Liver (tissue), 9 donors: ENCODE measurements around the gene MMP28. TPM values are rescaled to one million over a fixed set of nuclear protein-coding genes. Genes with fewer than 3 reads are reported as not detected.

Experiments used
- DNase-seq: peaks from one replicate; pipeline ENCODE4 v3.0.0-alpha.2; 2017; ENCODE audit warnings: low spot score
- H3K27ac ChIP-seq, 2 donors: one replicate each; pipeline ENCODE4 v1.7.0; 2013; ENCODE audit warnings: inconsistent platforms in 2 of 2, low read length in 2 of 2, control low read depth in 1 of 2, low read depth in 1 of 2, mild to moderate bottlenecking in 1 of 2
- H3K27me3 ChIP-seq, 4 donors: one replicate each; pipeline versions ENCODE4 v1.6.1 to v1.7.0; 2013; ENCODE audit warnings: low read length in 3 of 4, inconsistent platforms in 1 of 4, mild to moderate bottlenecking in 1 of 4, moderate library complexity in 1 of 4; ENCODE audit not compliant: control insufficient read depth in 4 of 4, insufficient read depth in 4 of 4
- H3K36me3 ChIP-seq, 4 donors: one replicate each; pipeline versions ENCODE4 v1.6.1 to v1.7.0; 2013; ENCODE audit warnings: low read length in 3 of 4, mild to moderate bottlenecking in 3 of 4, low read depth in 1 of 4, moderate library complexity in 1 of 4; ENCODE audit not compliant: control insufficient read depth in 4 of 4, insufficient read depth in 3 of 4
- H3K4me1 ChIP-seq, 4 donors: one replicate each; pipeline versions ENCODE4 v1.6.1 to v1.7.0; 2013; ENCODE audit warnings: low read length in 3 of 4, mild to moderate bottlenecking in 3 of 4, moderate library complexity in 1 of 4; ENCODE audit not compliant: control insufficient read depth in 4 of 4, insufficient read depth in 4 of 4
- H3K4me3 ChIP-seq, 3 donors: one replicate each; pipeline versions ENCODE4 v1.6.1 to v1.7.0; 2013; ENCODE audit warnings: low read length in 3 of 3, control low read depth in 1 of 3, low read depth in 1 of 3, mild to moderate bottlenecking in 1 of 3
- H3K9ac ChIP-seq, 2 donors: one replicate each; pipeline ENCODE4 v1.7.0; 2013; ENCODE audit warnings: low read length in 2 of 2, mild to moderate bottlenecking in 2 of 2, moderate library complexity in 2 of 2, control low read depth in 1 of 2, low read depth in 1 of 2
- H3K9me3 ChIP-seq, 4 donors: one replicate each; pipeline versions ENCODE4 v1.6.1 to v1.7.0; 2013; ENCODE audit warnings: low read length in 3 of 4; ENCODE audit not compliant: control insufficient read depth in 4 of 4
- EGR1 ChIP-seq, 2 donors: IDR thresholded peaks; 2 replicates each; pipeline ENCODE4 v1.6.1; 2016 to 2018; ENCODE audit warnings: antibody characterized with exemption in 2 of 2, low read depth in 2 of 2
- FOXA1 ChIP-seq: IDR thresholded peaks from 2 replicates; pipeline ENCODE4 v1.6.1; 2016; ENCODE audit warnings: antibody characterized with exemption
- FOXA2 ChIP-seq: IDR thresholded peaks from 2 replicates; pipeline ENCODE4 v1.6.1; 2016; ENCODE audit warnings: antibody characterized with exemption
- GABPA ChIP-seq, 2 donors: IDR thresholded peaks in 1 of 2; conservative IDR thresholded peaks in 1 of 2; 2 replicates each; pipeline ENCODE4 v1.6.1; 2016; ENCODE audit warnings: antibody characterized with exemption in 2 of 2, mild to moderate bottlenecking in 1 of 2, moderate library complexity in 1 of 2
- HNF4A ChIP-seq, 2 donors: conservative IDR thresholded peaks; 2 replicates each; pipeline ENCODE4 v1.6.1; 2016; ENCODE audit warnings: antibody characterized with exemption in 2 of 2, mild to moderate bottlenecking in 2 of 2
- HNF4G ChIP-seq: IDR thresholded peaks from 2 replicates; pipeline ENCODE4 v1.6.1; 2016; ENCODE audit warnings: antibody characterized with exemption
- MAX ChIP-seq: IDR thresholded peaks from 2 replicates; pipeline ENCODE4 v1.6.1; 2016; ENCODE audit warnings: antibody characterized with exemption
- NR2F2 ChIP-seq: IDR thresholded peaks from 2 replicates; pipeline ENCODE4 v1.6.1; 2016; ENCODE audit warnings: antibody characterized with exemption
- RAD21 ChIP-seq, 2 donors: IDR thresholded peaks; 2 replicates each; pipeline ENCODE4 v1.6.1; 2016; ENCODE audit warnings: antibody characterized with exemption in 2 of 2, mild to moderate bottlenecking in 2 of 2
- REST ChIP-seq: IDR thresholded peaks from 2 replicates; pipeline ENCODE4 v1.6.1; 2016; ENCODE audit warnings: antibody characterized with exemption, mild to moderate bottlenecking
- RXRA ChIP-seq, 2 donors: IDR thresholded peaks; 2 replicates each; pipeline ENCODE4 v1.6.1; 2017 to 2018; ENCODE audit warnings: antibody characterized with exemption in 2 of 2, mild to moderate bottlenecking in 1 of 2
- SP1 ChIP-seq: IDR thresholded peaks from 2 replicates; pipeline ENCODE4 v1.6.1; 2018; ENCODE audit warnings: antibody characterized with exemption, mild to moderate bottlenecking
- TAF1 ChIP-seq: conservative IDR thresholded peaks from 2 replicates; pipeline ENCODE4 v1.6.1; 2016; ENCODE audit warnings: antibody characterized with exemption, mild to moderate bottlenecking
- YY1 ChIP-seq: IDR thresholded peaks from 2 replicates; pipeline ENCODE4 v1.6.1; 2016; ENCODE audit warnings: antibody characterized with exemption, mild to moderate bottlenecking
- ZBTB33 ChIP-seq: IDR thresholded peaks from 2 replicates; pipeline ENCODE4 v1.6.1; 2016; ENCODE audit warnings: antibody characterized with exemption
- WGBS: extraction: QIAGEN DNeasy Blood & Tissue Kit; methylation state at CpG from one replicate; pipeline ENCODE4 v1.1.7; 2013; 5-methylcytosine and 5-hydroxymethylcytosine counted together
- polyA plus RNA-seq, 2 donors: library from polyadenylated mRNA; stranded (reverse) in 1 of 2; unstranded in 1 of 2; fragments of 200-250 nt in 1 of 2; fragments of >200 nt in 1 of 2; fragmentation: Nextera tagmentation in 1 of 2; extraction: Ambion mirVana in 1 of 2; gene quantifications; one replicate each; pipeline versions ENCODE4 v1.2.1 to v1.2.3, GENCODE V29; 2013 to 2015
- total RNA-seq, 2 donors: library from RNA; depleted of rRNA; stranded (reverse); fragments of >200 nt; gene quantifications; one replicate each; pipeline ENCODE4 v1.2.3, GENCODE V29; 2014
- TF ChIP-seq, protein P1 (sequence below): IDR thresholded peaks from 2 replicates; pipeline ENCODE4 v1.6.1; 2016; ENCODE audit warnings: antibody characterized with exemption
- donor health status: healthy.
- donor health status: healthy.
- donor health status: healthy.
- donor health status: healthy.
- donor health status: healthy.

MMP28 gene
- total and polyA plus RNA-seq, 4 donors: 0.14 to 0.75 (median 0.44) TPM

- H3K4me1 ChIP-seq: peaks cover 0 to 6% (median 4%) of the 10 kb centered on the region in 4 donors
- no peaks in the 10 kb centered on the region for H3K9me3 ChIP-seq
- H3K27me3 ChIP-seq: peaks cover 0 to 3% (median 0%) of the 10 kb centered on the region in 4 donors
- DNase-seq: no peak
- H3K36me3 ChIP-seq: no peaks in the 10 kb centered on the region
- no peak overlapping the region for H3K9ac ChIP-seq
- no peak overlapping the region for H3K27ac ChIP-seq
- 94% methylated on average over 5 of the region's 5 CpGs for WGBS
- no peak overlapping the region for H3K4me3 ChIP-seq
- TF ChIP-seq HNF4G (no peak), RXRA (IDR thresholded peaks at IDR 0.05) (no peak), SP1 (no peak), YY1 (no peak), FOXA1 (no peak), MAX (no peak), REST (no peak), GABPA (IDR thresholded peaks at IDR 0.05 in 1 of 2, conservative IDR thresholded peaks at IDR 0.05 in 1 of 2) (no peak), EGR1 (IDR thresholded peaks at IDR 0.05; ENCODE audit: low read depth in 2 of 2) (no peak), ZBTB33 (no peak), HNF4A (conservative IDR thresholded peaks at IDR 0.05) (no peak), NR2F2 (no peak), RAD21 (IDR thresholded peaks at IDR 0.05) (no peak), TAF1 (no peak), FOXA2 (no peak)
- TF ChIP-seq, protein P1, sequence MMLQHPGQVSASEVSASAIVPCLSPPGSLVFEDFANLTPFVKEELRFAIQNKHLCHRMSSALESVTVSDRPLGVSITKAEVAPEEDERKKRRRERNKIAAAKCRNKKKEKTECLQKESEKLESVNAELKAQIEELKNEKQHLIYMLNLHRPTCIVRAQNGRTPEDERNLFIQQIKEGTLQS: no peak
Measured at GRCh38 chr17:35736236-35736635, 59.2 kb downstream of the MMP28 start.

GRCh38 chr17:35735036-35735805 is 60.2 kb downstream of the MMP28 start:
- TF ChIP-seq, protein P1: no peak
- no peak for TF ChIP-seq REST
- no peak for DNase-seq
- WGBS: 82% methylated on average over 29 of the region's 29 CpGs
- Histone ChIP-seq H3K4me3 (no peak overlapping the region), H3K9ac (no peak overlapping the region), H3K36me3 (no peaks in the 10 kb centered on the region), H3K27ac (no peak overlapping the region), H3K9me3 (no peaks in the 10 kb centered on the region), H3K27me3 (no peaks in the 10 kb centered on the region), H3K4me1 (peaks cover 0 to 9% (median 5%) of the 10 kb centered on the region in 4 donors)
